HG02763 (cell line): ENCODE results near the gene HACE1.
"Not testable (repeated sequence)": the region's sequence is repeated elsewhere in the genome, so short reads cannot be mapped to it uniquely, and the experiment has no call there.

Experiments
- ATAC-seq: cut with Tn5 transposase; IDR thresholded peaks from one replicate; pipeline ENCODE4 v1.9.1; 2021; ENCODE audit warnings: mild to moderate bottlenecking, moderate library complexity; ENCODE audit not compliant: unreplicated experiment

Gene HACE1

DNA sequence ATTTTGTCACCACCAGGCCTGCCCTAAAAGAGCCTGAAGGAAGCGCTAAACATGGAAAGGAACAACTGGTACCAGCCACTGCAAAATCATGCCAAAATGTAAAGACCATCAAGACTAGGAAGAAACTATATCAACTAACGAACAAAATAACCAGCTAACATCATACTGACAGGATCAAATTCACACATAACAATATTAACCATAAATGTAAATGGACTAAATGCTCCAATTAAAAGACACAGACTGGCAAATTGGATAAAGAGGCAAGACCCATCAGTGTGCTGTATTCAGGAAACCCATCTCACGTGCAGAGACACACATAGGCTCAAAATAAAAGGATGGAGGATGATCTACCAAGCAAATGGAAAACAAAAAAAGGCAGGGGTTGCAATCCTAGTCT lies 120.6 kb downstream of the HACE1 start:
- ATAC-seq = not testable (repeated sequence)

DNA sequence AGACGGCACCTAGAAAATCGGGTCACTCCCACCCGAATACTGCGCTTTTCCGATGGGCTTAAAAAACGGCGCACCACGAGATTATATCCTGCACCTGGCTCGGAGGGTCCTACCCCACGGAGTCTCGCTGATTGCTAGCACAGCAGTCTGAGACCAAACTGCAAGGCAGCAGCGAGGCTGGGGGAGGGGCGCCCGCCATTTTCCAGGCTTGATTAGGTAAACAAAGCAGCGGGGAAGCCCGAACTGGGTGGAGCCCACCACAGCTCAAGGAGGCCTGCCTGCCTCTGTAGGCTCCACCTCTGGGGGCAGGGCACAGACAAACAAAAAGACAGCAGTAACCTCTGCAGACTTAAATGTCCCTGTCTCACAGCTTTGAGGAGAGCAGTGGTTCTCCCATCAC lies 122.2 kb downstream of the HACE1 start:
- ATAC-seq = not testable (repeated sequence)

DNA sequence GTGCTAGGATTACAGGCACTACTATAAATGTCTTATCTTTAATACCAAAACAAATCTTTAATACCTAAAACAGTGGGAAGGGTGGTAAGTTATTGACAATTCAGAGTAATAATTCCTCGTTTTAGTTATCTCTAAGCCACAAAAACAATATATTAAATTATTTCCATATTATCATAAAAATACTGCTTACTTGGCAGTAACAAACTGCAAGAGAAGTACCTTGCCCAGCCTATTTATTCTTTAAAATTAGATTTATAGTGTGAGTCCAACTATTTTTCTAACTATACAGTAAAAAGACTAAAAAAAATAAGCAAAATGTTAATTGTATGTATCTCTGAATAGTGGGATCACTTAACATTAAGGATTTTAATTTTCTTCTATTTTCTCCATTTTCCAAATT lies 123.2 kb downstream of the HACE1 start:
- ATAC-seq = no peak

DNA sequence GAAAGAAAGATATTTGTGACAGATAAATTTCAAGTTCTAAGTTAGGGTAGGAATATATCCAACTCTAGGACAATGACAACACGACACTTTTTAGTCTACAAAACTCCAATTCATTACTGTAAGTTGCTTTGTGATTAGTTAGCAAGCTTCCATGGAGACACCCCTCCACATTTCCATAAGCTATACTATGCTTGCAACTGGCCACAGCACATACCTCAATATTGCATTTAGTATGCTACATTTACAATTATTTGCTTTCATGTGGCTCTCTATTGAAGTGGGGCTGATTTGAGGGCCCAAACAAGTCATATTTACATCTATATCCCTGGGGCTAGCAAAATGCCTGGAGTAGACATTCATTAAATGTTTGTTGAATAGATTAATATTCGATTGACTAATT lies 129.3 kb downstream of the HACE1 start:
- ATAC-seq = no peak

DNA sequence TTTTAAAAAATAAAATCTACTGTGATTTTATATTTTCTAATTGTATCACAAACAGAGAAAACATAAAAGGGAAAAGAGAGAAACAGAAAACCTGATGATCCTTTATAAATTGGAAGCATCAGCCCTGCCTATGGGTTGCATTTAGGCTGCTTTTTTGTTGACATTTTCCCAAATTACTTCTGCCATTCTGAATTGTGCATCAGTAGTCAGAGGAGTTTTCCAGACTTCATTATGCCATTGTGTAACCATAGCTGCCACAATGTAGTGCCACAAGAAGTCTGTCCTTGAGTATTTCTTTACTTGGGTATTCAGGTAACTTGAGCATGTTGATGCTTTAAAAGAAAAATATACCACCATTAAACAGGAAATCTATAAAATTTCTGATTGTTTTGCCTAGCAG lies 130.3 kb downstream of the HACE1 start:
- no peak for ATAC-seq

- ATAC-seq = no peak
Measured at GRCh38 chr6:104728448-104728847, 131.3 kb downstream of the HACE1 start.

GRCh38 chr6:104718672-104719071 lies 141.0 kb downstream of the HACE1 start:
- ATAC-seq = no peak

DNA sequence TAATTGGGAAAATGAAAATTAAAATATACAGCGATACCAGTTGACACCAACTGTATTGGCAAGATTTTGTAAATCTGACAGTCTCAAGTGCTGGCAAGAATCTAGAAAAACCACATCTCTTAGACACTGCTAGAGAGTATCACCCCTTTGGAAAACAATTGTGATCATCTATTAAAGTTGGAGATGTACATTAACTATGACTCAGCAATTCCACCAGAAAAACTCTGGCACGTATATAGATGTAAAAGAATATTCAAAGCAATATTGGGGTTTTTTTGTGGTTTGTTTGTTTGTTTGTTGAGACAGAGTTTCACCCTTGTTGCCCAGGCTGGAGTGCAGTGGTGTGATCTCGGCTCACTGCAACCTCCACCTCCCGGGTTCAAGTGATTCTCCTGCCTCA lies 142.9 kb downstream of the HACE1 start:
- ATAC-seq = no peak

GRCh38 chr6:104714796-104715195 lies 144.9 kb downstream of the HACE1 start:
- ATAC-seq = no peak

- no peak for ATAC-seq
Measured at GRCh38 chr6:104713982-104714381, 145.7 kb downstream of the HACE1 start.

DNA sequence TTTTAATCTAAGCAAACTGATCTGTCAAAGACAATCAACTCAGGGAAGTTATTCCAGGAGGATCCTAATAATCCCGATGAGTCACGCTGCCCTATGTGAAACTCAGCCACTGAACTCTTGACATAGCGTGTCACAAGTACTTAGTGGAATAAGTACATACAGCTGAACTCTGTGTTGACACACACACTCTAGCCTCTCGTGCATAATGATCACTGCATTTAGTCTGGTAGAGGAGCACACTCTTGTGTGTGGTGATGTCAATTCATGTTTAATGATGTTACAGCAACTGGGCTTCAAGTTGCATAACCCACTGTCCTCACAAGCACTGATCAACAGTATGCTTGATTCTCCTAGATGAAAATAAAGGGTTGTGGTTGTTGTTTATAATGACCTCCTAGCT lies 148.3 kb downstream of the HACE1 start:
- no peak for ATAC-seq

GRCh38 chr6:104710543-104711335 lies 149.0 kb downstream of the HACE1 start:
- no peak for ATAC-seq

- ATAC-seq = no peak
Measured at GRCh38 chr6:104705916-104706442, 153.7 kb downstream of the HACE1 start.

GRCh38 chr6:104705095-104705707 lies 154.5 kb downstream of the HACE1 start:
- no peak for ATAC-seq

DNA sequence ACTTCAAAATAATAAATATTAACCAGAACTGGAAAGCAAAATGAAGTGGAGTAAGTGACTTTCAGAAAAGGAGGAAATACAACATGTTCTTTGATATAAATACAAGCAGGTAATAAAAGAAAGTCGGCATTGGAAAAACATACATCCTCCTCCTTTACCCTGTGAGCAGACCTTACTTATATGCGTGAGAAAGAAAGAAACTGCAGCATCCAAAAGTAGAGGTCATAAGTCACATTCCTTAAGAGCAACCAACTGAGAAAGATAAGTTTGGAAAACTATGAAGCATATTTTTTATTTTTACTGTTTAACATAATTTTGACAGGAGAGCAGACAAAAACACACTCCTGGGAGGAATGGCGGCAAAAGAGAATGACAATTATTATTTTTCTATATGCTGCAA lies 155.5 kb downstream of the HACE1 start:
- no peak for ATAC-seq

GRCh38 chr6:104702126-104702841 lies 157.4 kb downstream of the HACE1 start:
- ATAC-seq = no peak

- ATAC-seq = no peak
Measured at GRCh38 chr6:104700371-104701185, 159.1 kb downstream of the HACE1 start.

DNA sequence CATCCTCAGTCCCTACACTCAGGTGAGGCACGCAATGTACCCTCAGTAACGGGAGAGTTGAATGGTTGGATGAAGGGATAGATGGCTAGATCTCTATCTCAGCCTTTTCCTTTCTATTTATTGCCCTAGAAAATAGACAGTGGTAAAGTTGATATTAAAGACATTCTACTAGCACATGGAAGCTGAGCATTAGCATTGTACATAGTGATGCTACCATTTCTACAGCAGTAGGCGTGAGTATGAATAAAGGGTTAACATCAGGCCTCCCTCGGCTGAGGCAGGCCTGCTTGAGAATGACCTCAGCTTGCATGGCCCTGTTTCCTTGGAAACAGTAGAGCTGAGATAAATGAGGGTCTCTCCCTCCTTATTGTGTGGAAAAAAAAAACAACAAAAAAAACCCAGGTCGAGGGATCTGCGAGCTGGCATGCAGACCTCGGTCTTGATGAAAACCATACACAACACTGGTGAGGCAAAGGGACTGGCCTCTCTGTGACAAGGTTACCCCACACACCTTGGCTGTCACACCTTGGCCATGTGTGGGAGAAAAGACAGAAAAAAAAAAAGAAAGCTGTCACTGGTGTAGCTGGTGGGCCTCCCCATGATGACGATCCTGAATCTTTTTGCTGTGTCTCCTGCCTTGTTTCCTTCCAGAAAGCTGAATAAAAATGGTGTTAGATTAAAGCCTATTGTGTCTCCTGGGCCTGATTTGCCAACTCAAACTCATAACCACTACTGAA lies 160.0 kb downstream of the HACE1 start:
- no peak for ATAC-seq

- ATAC-seq = no peak
Measured at GRCh38 chr6:104698979-104699378, 160.7 kb downstream of the HACE1 start.

- no peak for ATAC-seq
Measured at GRCh38 chr6:104692008-104692407, 167.7 kb downstream of the HACE1 start.
